Prostate gland (tissue), 2 donors: Measurements from ENCODE around the gene GALNTL6.

Experiments used
- POLR2A ChIP-seq: fragments of 450-650 bp; IDR thresholded peaks from one replicate; pipeline ENCODE4 v1.6.1; 2016; ENCODE audit warnings: antibody characterized with exemption, mild to moderate bottlenecking
- POLR2AphosphoS5 ChIP-seq: sonication (generic); formaldehyde crosslinking; IDR thresholded peaks from one replicate; pipeline ENCODE4 v1.6.1; 2017; ENCODE audit warnings: antibody characterized with exemption
- TF ChIP-seq, protein P1 (sequence below), 4 experiments: fragments of 200-600 bp in 2 of 4; fragments of 450-650 bp in 2 of 4; sonication (generic) in 2 of 4; IDR thresholded peaks; 1 replicate in 3 of 4; 2 replicates in 1 of 4; pipeline ENCODE4 v1.5.1; 2016 to 2019; ENCODE audit warnings: antibody characterized with exemption in 4 of 4, mild to moderate bottlenecking in 2 of 4, moderate library complexity in 2 of 4

GRCh38 chr4:173046144-173046543 lies 1232.9 kb downstream of the GALNTL6 start:
- TF ChIP-seq POLR2AphosphoS5 (no peak), POLR2A (no peak)
- TF ChIP-seq, protein P1, sequence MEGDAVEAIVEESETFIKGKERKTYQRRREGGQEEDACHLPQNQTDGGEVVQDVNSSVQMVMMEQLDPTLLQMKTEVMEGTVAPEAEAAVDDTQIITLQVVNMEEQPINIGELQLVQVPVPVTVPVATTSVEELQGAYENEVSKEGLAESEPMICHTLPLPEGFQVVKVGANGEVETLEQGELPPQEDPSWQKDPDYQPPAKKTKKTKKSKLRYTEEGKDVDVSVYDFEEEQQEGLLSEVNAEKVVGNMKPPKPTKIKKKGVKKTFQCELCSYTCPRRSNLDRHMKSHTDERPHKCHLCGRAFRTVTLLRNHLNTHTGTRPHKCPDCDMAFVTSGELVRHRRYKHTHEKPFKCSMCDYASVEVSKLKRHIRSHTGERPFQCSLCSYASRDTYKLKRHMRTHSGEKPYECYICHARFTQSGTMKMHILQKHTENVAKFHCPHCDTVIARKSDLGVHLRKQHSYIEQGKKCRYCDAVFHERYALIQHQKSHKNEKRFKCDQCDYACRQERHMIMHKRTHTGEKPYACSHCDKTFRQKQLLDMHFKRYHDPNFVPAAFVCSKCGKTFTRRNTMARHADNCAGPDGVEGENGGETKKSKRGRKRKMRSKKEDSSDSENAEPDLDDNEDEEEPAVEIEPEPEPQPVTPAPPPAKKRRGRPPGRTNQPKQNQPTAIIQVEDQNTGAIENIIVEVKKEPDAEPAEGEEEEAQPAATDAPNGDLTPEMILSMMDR (IDR thresholded peaks at IDR 0.05): no peak
